Small intestine (tissue), 7 donors: ENCODE measurements around the gene SYF2. TPM values are rescaled to one million over a fixed set of nuclear protein-coding genes. Genes with fewer than 3 reads are reported as not detected.
"Not testable (repeated sequence)": the region's sequence is repeated elsewhere in the genome, so short reads cannot be mapped to it uniquely, and the experiment has no call there.

Source experiments
- DNase-seq, 2 donors: peaks; one replicate each; pipeline versions ENCODE4 v3.0.0 to v3.0.0-alpha.2; 2013
- FAIRE-seq: peaks from 2 replicates; lab custom pipeline; 2012; peaks lifted over from hg19 to GRCh38; lab: Jason Lieb, UNC
- H3K27ac ChIP-seq, 3 donors: one replicate each; pipeline ENCODE4 v1.5.1; 2013; ENCODE audit warnings: low read length in 2 of 3, mild to moderate bottlenecking in 2 of 3, control low read depth in 1 of 3, inconsistent platforms in 1 of 3, low read depth in 1 of 3, moderate library complexity in 1 of 3
- H3K27me3 ChIP-seq, 3 donors: one replicate each; pipeline ENCODE4 v1.6.1; 2013; ENCODE audit warnings: low read length in 3 of 3, inconsistent platforms in 1 of 3; ENCODE audit not compliant: control insufficient read depth in 3 of 3, insufficient read depth in 3 of 3
- H3K36me3 ChIP-seq, 3 donors: one replicate each; pipeline ENCODE4 v1.6.1; 2013; ENCODE audit warnings: low read length in 3 of 3, inconsistent platforms in 1 of 3, low read depth in 1 of 3, mild to moderate bottlenecking in 1 of 3, moderate library complexity in 1 of 3; ENCODE audit not compliant: control insufficient read depth in 3 of 3, insufficient read depth in 2 of 3
- H3K4me1 ChIP-seq, 3 donors: one replicate each; pipeline ENCODE4 v1.6.1; 2013; ENCODE audit warnings: low read length in 2 of 3, inconsistent platforms in 1 of 3, low read depth in 1 of 3, mild to moderate bottlenecking in 1 of 3, moderate library complexity in 1 of 3; ENCODE audit not compliant: control insufficient read depth in 3 of 3, insufficient read depth in 2 of 3
- H3K4me3 ChIP-seq, 3 donors: one replicate each; pipeline ENCODE4 v1.5.1; 2013; ENCODE audit warnings: low read length in 3 of 3, control low read depth in 1 of 3, inconsistent platforms in 1 of 3, low read depth in 1 of 3, mild to moderate bottlenecking in 1 of 3, moderate library complexity in 1 of 3
- H3K9me3 ChIP-seq, 2 donors: one replicate each; pipeline ENCODE4 v1.6.1; 2013; ENCODE audit warnings: low read depth in 1 of 2, low read length in 1 of 2; ENCODE audit not compliant: control insufficient read depth in 2 of 2, insufficient read depth in 1 of 2
- WGBS, 3 donors: extraction: QIAGEN DNeasy Blood & Tissue Kit; methylation state at CpG; one replicate each; pipeline ENCODE4 v1.1.7; 2013; 5-methylcytosine and 5-hydroxymethylcytosine counted together
- polyA plus RNA-seq, 4 donors: library from polyadenylated mRNA; stranded (reverse) in 3 of 4; unstranded in 1 of 4; fragments of 200-250 nt in 3 of 4; fragments of 120-200 nt in 1 of 4; gene quantifications; one replicate each; pipeline versions ENCODE4 v1.2.1 to v1.2.3, GENCODE V29; 2013
- donor health status: healthy with polysubstance abuse.
- donor health status: control.
- donor health status: control.
- donor health status: Bipolar disorder and iron deficiency.
- donor health status: healthy.

SYF2 gene
- polyA plus RNA-seq, 4 donors: 68.6 to 136 (median 93.1) TPM

GRCh38 chr1:25268143-25268760, 36.0 kb upstream of the SYF2 start:
- not testable (repeated sequence) for H3K36me3 ChIP-seq, H3K27me3 ChIP-seq, H3K9me3 ChIP-seq, H3K4me1 ChIP-seq, DNase-seq, FAIRE-seq
- Histone ChIP-seq H3K4me3 (peak overlapping the region in 1 of 3 donors; percentile 31), H3K27ac (peak overlapping the region in 1 of 3 donors; percentile 91)
- 33 to 41% (median 36%) methylated on average over 13 to 14 of the region's 14 CpGs for WGBS, 3 donors

- peak overlapping the region; percentile 51 to 91 (median 73) for H3K27ac ChIP-seq
- H3K27me3 ChIP-seq, FAIRE-seq, H3K9me3 ChIP-seq, H3K4me1 ChIP-seq, H3K36me3 ChIP-seq: not testable (repeated sequence)
- peak overlapping the region; percentile 25 to 50 (median 49) for H3K4me3 ChIP-seq
- peak; percentile 63 to 86 for DNase-seq
- whole genome bisulfite sequencing, 3 donors: 0% methylated on average over 21 to 43 of the region's 56 CpGs
Observed at GRCh38 chr1:25267288-25268142, 35.2 kb upstream of the SYF2 start.

GRCh38 chr1:25266554-25267287, 34.4 kb upstream of the SYF2 start:
- H3K36me3 ChIP-seq, H3K9me3 ChIP-seq, H3K4me1 ChIP-seq, H3K27me3 ChIP-seq, FAIRE-seq: not testable (repeated sequence)
- DNase-seq: peak in 1 of 2 donors; percentile 21
- WGBS, 3 donors: 0 to 1% (median 0%) methylated on average over 6 to 26 of the region's 45 CpGs
- Histone ChIP-seq H3K4me3 (peak overlapping the region; percentile 41 to 63 (median 49)), H3K27ac (peak overlapping the region in 1 of 3 donors; percentile 45)

GRCh38 chr1:25260336-25260735, 28.0 kb upstream of the SYF2 start:
- not testable (repeated sequence) for H3K4me1 ChIP-seq, H3K4me3 ChIP-seq, H3K36me3 ChIP-seq, H3K27ac ChIP-seq, FAIRE-seq, H3K27me3 ChIP-seq, H3K9me3 ChIP-seq, DNase-seq
- WGBS, 3 donors: 75 to 85% (median 80%) methylated on average over 3 of the region's 3 CpGs

- WGBS, 3 donors: 48 to 69% (median 55%) methylated on average over 5 to 7 of the region's 7 CpGs
- not testable (repeated sequence) for FAIRE-seq, H3K27ac ChIP-seq
Observed at GRCh38 chr1:25259813-25260212, 27.5 kb upstream of the SYF2 start.

GRCh38 chr1:25257196-25257595, 24.9 kb upstream of the SYF2 start:
- Histone ChIP-seq H3K27ac (no peak overlapping the region), H3K9me3 (no peaks in the 10 kb centered on the region), H3K4me1 (no peaks in the 10 kb centered on the region), H3K36me3 (no peaks in the 10 kb centered on the region), H3K4me3 (no peak overlapping the region), H3K27me3 (no peaks in the 10 kb centered on the region)
- 63 to 83% (median 66%) methylated on average over 1 of the region's 1 CpG for WGBS, 3 donors
- DNase-seq (no peak), FAIRE-seq (no peak)

More at GRCh38 chr1:25259813-25260212, 27.5 kb upstream of the SYF2 start:
- H3K4me1 ChIP-seq, H3K36me3 ChIP-seq, H3K9me3 ChIP-seq, H3K4me3 ChIP-seq, H3K27me3 ChIP-seq: not testable (repeated sequence)
- peak in 1 of 2 donors; percentile 6 for DNase-seq

GRCh38 chr1:25256578-25256965, 24.3 kb upstream of the SYF2 start:
- FAIRE-seq (no peak), DNase-seq (no peak)
- H3K9me3 ChIP-seq: no peaks in the 10 kb centered on the region
- H3K4me3 ChIP-seq: no peak overlapping the region
- no peak overlapping the region for H3K27ac ChIP-seq
- no peaks in the 10 kb centered on the region for H3K4me1 ChIP-seq
- H3K27me3 ChIP-seq: no peaks in the 10 kb centered on the region
- H3K36me3 ChIP-seq: no peaks in the 10 kb centered on the region
- WGBS, 3 donors: 94 to 97% (median 96%) methylated on average over 5 of the region's 5 CpGs
